Fibroblast of lung (primary cell): ENCODE data around the gene SESN1. TPM values are rescaled to one million over a fixed set of nuclear protein-coding genes. Genes with fewer than 3 reads are reported as not detected.

Experiments used
- DNase-seq, 2 donors: peaks; one replicate each; pipeline versions ENCODE4 v3.0.0 to v3.0.0-alpha.2; 2010; ENCODE audit warnings: low read depth in 2 of 2
- H2AFZ ChIP-seq: 2 replicates; pipeline ENCODE4 v1.5.1; 2012; ENCODE audit warnings: low read length, control low read depth, inconsistent platforms
- H3K27ac ChIP-seq: 2 replicates; pipeline ENCODE4 v1.5.1; 2011; ENCODE audit warnings: low read length, control low read depth; ENCODE audit not compliant: insufficient read depth
- H3K27me3 ChIP-seq: 2 replicates; pipeline ENCODE4 v1.5.1; 2011; ENCODE audit warnings: mild to moderate bottlenecking, low read length; ENCODE audit not compliant: control insufficient read depth, insufficient read depth
- H3K36me3 ChIP-seq: 2 replicates; pipeline ENCODE4 v1.5.1; 2011; ENCODE audit warnings: low read length; ENCODE audit not compliant: control insufficient read depth, insufficient read depth
- H3K4me1 ChIP-seq: 2 replicates; pipeline ENCODE4 v1.5.1; 2011; ENCODE audit warnings: low read length; ENCODE audit not compliant: control insufficient read depth, insufficient read depth; ENCODE audit errors: extremely low read depth
- H3K4me2 ChIP-seq: 2 replicates; pipeline ENCODE4 v1.5.1; 2011; ENCODE audit warnings: low read length, control low read depth; ENCODE audit not compliant: insufficient read depth; ENCODE audit errors: extremely low read depth
- H3K4me3 ChIP-seq, 4 experiments: fragments of 200-600 bp in 1 of 4; sonication (generic) in 1 of 4; replicated peaks in 1 of 4; 2 replicates each; pipeline ENCODE4 v1.5.1; 2011 to 2016; ENCODE audit warnings: low read length in 4 of 4, low read depth in 3 of 4, mild to moderate bottlenecking in 3 of 4, control low read depth in 2 of 4, inconsistent platforms in 1 of 4, mixed read lengths in 1 of 4; ENCODE audit not compliant: insufficient read depth in 1 of 4; ENCODE audit errors: control extremely low read depth in 1 of 4
- H3K79me2 ChIP-seq: 2 replicates; pipeline ENCODE4 v1.5.1; 2012; ENCODE audit warnings: mild to moderate bottlenecking, low read length, inconsistent platforms; ENCODE audit not compliant: control insufficient read depth, insufficient read depth
- H3K9ac ChIP-seq: 2 replicates; pipeline ENCODE4 v1.5.1; 2011; ENCODE audit warnings: mild to moderate bottlenecking, low read length, control low read depth; ENCODE audit not compliant: insufficient read depth
- H3K9me3 ChIP-seq: 2 replicates; pipeline ENCODE4 v1.5.1; 2012; ENCODE audit warnings: low read depth, low read length; ENCODE audit not compliant: control insufficient read depth, insufficient read depth
- H4K20me1 ChIP-seq: 2 replicates; pipeline ENCODE4 v1.5.1; 2011; ENCODE audit warnings: low read length; ENCODE audit not compliant: control insufficient read depth, insufficient read depth; ENCODE audit errors: extremely low read depth
- CTCF ChIP-seq, 2 donors: IDR thresholded peaks in 1 of 2; conservative IDR thresholded peaks in 1 of 2; 1 replicate in 1 of 2; 2 replicates in 1 of 2; pipeline ENCODE4 v1.5.1; 2011 to 2012; ENCODE audit warnings: low read length in 2 of 2, control low read depth in 1 of 2, inconsistent platforms in 1 of 2, low read depth in 1 of 2, mild to moderate bottlenecking in 1 of 2
- EZH2 ChIP-seq: IDR thresholded peaks from 2 replicates; pipeline ENCODE4 v1.5.1; 2012; ENCODE audit warnings: low read length, control low read depth, mild to moderate bottlenecking; ENCODE audit errors: missing control alignments
- polyA plus RNA-seq, 2 donors: library from polyadenylated mRNA; depleted of rRNA in 1 of 2; stranded (reverse) in 1 of 2; unstranded in 1 of 2; fragments of >200 nt; gene quantifications; 2 replicates each; pipeline ENCODE4 v1.2.1, GENCODE V29; 2011 to 2012; ENCODE audit warnings: missing spikeins in 1 of 2
- total RNA-seq: library from RNA; depleted of rRNA; stranded (reverse); fragments of >200 nt; gene quantifications from 2 replicates; pipeline ENCODE4 v1.2.1, GENCODE V29; 2014

SESN1 gene
- total and polyA plus RNA-seq, 2 donors (not counting 1 experiment from before 2014, with no cell fraction given) = 16.7 to 34.5 TPM

DNA sequence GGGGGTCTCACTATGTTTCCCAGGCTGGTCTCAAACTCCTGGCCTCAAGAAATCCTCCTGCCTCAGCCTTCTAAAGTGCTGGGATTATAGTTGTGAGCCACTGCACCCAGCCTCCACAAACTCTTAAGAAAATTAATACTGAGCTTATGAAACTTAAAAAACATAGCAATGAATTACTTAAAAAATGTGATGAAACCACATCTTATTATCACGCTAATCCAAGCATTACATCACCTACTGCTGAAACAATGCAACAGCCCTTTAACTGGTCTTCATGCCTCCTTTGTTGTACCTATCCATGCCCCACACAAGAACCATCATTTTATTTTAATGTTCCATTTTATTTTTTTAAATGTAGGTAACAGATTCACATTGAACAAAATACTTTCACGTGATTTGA is 24.9 kb downstream of the SESN1 start:
- H3K4me1 ChIP-seq = no peaks in the 10 kb centered on the region
- no peaks in the 10 kb centered on the region for H3K36me3 ChIP-seq
- no peak overlapping the region for H3K9ac ChIP-seq
- no peaks in the 10 kb centered on the region for H4K20me1 ChIP-seq
- H3K9me3 ChIP-seq = no peaks in the 10 kb centered on the region
- no peak overlapping the region for H3K4me3 ChIP-seq
- DNase-seq = no peak
- H3K27ac ChIP-seq = no peak overlapping the region
- H3K4me2 ChIP-seq = no peak overlapping the region
- H3K27me3 ChIP-seq = no peaks in the 10 kb centered on the region
- H3K79me2 ChIP-seq = no peaks in the 10 kb centered on the region
- H2AFZ ChIP-seq = no peak overlapping the region
- no peak for TF ChIP-seq CTCF (conservative IDR thresholded peaks at IDR 0.05 in 1 of 2, IDR thresholded peaks at IDR 0.05 in 1 of 2; ENCODE audit: low read depth in 1 of 2, low read length in 2 of 2)

DNA sequence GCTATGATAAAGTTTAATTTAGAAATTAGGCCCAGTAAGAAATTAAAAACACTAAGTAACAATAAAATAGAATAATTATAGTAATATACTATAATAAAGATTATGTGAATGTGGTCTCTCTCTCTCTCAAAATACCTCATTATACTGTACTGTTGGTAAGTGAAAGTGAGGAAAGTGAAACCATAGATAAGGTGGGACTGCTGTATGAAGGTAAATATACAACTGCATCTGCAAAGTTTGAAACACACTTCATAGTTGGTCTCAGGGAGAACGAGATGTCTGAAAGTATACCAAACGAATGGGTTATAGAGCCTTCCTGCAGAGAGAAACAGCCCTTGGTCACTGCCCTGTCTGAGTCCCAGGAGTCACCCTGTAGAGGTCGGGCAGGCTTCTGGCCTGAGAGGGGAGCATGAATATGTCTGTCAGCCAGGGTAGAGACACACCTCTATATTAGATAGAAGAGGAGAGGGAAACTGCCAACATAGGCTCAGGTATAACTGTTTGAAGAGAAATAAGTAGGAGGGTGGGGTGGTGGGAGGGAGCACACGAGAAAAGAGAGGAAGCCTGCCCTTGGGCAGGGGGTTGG is 31.8 kb downstream of the SESN1 start:
- no peak for DNase-seq
- Histone ChIP-seq H3K36me3 (no peaks in the 10 kb centered on the region), H2AFZ (no peak overlapping the region), H3K4me1 (no peaks in the 10 kb centered on the region), H3K27me3 (no peaks in the 10 kb centered on the region), H4K20me1 (no peaks in the 10 kb centered on the region), H3K4me3 (no peak overlapping the region), H3K4me2 (no peak overlapping the region), H3K9ac (no peak overlapping the region), H3K9me3 (no peaks in the 10 kb centered on the region), H3K79me2 (no peaks in the 10 kb centered on the region), H3K27ac (no peak overlapping the region)
- TF ChIP-seq CTCF (conservative IDR thresholded peaks at IDR 0.05 in 1 of 2, IDR thresholded peaks at IDR 0.05 in 1 of 2; ENCODE audit: low read depth in 1 of 2, low read length in 2 of 2) = no peak
- no peak for TF ChIP-seq EZH2

DNA sequence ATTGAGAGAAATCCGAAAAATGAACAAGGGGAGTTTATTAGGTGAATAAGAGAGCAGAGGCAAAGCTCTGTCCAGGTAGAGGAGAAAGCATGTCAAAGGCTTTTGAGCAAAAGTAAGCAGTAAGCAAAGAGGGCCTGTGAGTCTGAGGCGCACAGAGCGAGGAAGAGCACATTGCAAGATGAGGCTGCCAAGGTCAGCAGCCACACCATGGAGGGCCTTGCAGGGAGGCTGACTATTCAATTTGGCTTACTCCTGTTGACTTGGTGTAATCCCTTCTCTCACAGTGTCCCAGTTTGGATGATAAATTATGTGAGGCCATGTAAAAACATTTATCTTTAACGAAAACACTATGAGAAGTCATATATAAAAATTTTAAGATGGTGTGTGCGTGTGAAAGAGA is 32.4 kb downstream of the SESN1 start:
- H3K9ac ChIP-seq = no peak overlapping the region
- no peak overlapping the region for H3K27ac ChIP-seq
- H3K4me3 ChIP-seq = no peak overlapping the region
- H2AFZ ChIP-seq = no peak overlapping the region
- H3K27me3 ChIP-seq = no peaks in the 10 kb centered on the region
- H3K9me3 ChIP-seq = no peaks in the 10 kb centered on the region
- TF ChIP-seq EZH2 = no peak
- no peak for TF ChIP-seq CTCF (conservative IDR thresholded peaks at IDR 0.05 in 1 of 2, IDR thresholded peaks at IDR 0.05 in 1 of 2; ENCODE audit: low read depth in 1 of 2, low read length in 2 of 2)
- H3K4me2 ChIP-seq = no peak overlapping the region
- DNase-seq = no peak
- H3K4me1 ChIP-seq = no peaks in the 10 kb centered on the region
- no peaks in the 10 kb centered on the region for H4K20me1 ChIP-seq
- no peaks in the 10 kb centered on the region for H3K36me3 ChIP-seq
- H3K79me2 ChIP-seq = no peaks in the 10 kb centered on the region
